Measurements from ENCODE around the gene EXOC6B.

The EXOC6B gene

DNA sequence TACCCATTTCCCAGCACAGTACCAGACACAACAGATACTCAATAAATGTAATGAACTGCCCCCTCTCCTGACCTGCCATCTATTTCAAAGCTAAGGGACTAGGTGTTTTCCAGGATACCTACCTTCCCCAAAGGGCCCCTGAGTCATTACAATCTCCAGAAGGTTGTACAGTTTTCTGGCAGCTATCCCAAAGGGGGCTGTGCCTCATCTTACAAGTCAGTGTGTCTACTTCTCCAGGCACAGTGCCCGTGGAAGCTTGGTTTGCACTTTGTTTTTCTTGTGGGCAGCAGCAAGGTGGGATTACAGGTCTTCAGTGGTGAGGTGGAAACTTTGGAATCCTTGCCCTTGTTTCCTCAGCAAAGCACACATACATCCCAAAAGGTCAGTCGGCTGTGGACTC is 615.4 kb downstream of the EXOC6B start:
- Histone ChIP-seq H3K36me3 (ENCODE audit: control insufficient read depth, insufficient read depth, low read length) (no peaks in the 10 kb centered on the region), H2AFZ (no peak overlapping the region), H3K9ac (no peak overlapping the region), H3K4me1 (no peaks in the 10 kb centered on the region), H3K9me3 (ENCODE audit: control insufficient read depth, low read length) (no peaks in the 10 kb centered on the region), H3K4me2 (ENCODE audit: low read length) (no peak overlapping the region), H3K27me3 (ENCODE audit: control insufficient read depth, insufficient read depth, low read length) (no peaks in the 10 kb centered on the region), H3K4me3 (ENCODE audit: low read depth, low read length) (no peak overlapping the region), H3K27ac (no peak overlapping the region), H3K79me2 (no peaks in the 10 kb centered on the region)
- TF ChIP-seq, protein P1, sequence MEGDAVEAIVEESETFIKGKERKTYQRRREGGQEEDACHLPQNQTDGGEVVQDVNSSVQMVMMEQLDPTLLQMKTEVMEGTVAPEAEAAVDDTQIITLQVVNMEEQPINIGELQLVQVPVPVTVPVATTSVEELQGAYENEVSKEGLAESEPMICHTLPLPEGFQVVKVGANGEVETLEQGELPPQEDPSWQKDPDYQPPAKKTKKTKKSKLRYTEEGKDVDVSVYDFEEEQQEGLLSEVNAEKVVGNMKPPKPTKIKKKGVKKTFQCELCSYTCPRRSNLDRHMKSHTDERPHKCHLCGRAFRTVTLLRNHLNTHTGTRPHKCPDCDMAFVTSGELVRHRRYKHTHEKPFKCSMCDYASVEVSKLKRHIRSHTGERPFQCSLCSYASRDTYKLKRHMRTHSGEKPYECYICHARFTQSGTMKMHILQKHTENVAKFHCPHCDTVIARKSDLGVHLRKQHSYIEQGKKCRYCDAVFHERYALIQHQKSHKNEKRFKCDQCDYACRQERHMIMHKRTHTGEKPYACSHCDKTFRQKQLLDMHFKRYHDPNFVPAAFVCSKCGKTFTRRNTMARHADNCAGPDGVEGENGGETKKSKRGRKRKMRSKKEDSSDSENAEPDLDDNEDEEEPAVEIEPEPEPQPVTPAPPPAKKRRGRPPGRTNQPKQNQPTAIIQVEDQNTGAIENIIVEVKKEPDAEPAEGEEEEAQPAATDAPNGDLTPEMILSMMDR (IDR thresholded peaks at IDR 0.05): no peak

DNA sequence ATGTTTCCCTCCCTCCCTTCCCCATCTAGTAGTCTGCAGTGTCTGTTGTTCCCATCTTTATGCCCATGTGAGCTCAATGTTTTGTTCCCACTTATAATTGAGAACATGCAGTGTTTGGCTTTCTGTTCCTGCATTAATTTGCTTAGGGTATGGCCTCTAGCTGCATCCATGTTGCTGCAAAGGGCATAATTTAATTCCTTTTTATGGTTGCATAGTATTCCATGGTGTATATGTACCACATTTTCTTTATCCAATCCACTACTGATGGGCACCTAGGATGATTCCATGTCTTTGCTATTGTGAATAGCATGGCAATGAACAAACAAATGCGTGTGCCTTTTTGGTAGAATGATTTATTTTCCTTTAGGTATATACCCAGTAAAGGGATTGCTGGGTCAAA is 617.6 kb downstream of the EXOC6B start:
- TF ChIP-seq, protein P1 (IDR thresholded peaks at IDR 0.05): no peak
- H3K36me3 ChIP-seq (ENCODE audit: control insufficient read depth, insufficient read depth, low read length): no peaks in the 10 kb centered on the region
- no peaks in the 10 kb centered on the region for H3K79me2 ChIP-seq
- H2AFZ ChIP-seq: no peak overlapping the region
- H3K9ac ChIP-seq: no peak overlapping the region
- peaks cover 7% of the 10 kb centered on the region for H3K4me1 ChIP-seq
- no peak overlapping the region for H3K27ac ChIP-seq
- no peaks in the 10 kb centered on the region for H3K27me3 ChIP-seq (ENCODE audit: control insufficient read depth, insufficient read depth, low read length)
- no peak overlapping the region for H3K4me2 ChIP-seq (ENCODE audit: low read length)
- H3K9me3 ChIP-seq (ENCODE audit: control insufficient read depth, low read length): no peaks in the 10 kb centered on the region
- H3K4me3 ChIP-seq (ENCODE audit: low read depth, low read length): no peak overlapping the region

DNA sequence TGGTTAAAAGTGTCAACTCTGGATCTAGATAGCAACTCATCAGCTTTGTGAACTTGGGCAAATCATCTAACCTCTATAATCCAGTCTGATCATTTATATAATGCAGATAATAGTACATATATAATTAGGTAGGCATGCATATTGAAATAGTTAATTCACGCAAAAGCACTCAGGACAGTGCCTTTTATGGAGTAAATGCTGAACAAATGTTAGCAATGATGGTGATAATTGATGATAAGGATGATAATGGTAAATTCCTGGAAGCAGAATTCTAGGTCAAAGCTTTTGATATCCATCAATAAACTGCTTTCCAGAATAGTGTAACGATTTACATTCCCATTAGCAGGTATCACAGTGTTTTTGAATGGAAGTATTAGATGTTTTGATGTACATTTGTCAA is 618.5 kb downstream of the EXOC6B start:
- Histone ChIP-seq H3K9me3 (ENCODE audit: control insufficient read depth, low read length) (no peaks in the 10 kb centered on the region), H3K9ac (no peak overlapping the region), H2AFZ (no peak overlapping the region), H3K4me1 (peaks cover 7% of the 10 kb centered on the region), H3K4me2 (ENCODE audit: low read length) (no peak overlapping the region), H3K27me3 (ENCODE audit: control insufficient read depth, insufficient read depth, low read length) (no peaks in the 10 kb centered on the region), H3K36me3 (ENCODE audit: control insufficient read depth, insufficient read depth, low read length) (no peaks in the 10 kb centered on the region), H3K27ac (no peak overlapping the region), H3K79me2 (no peaks in the 10 kb centered on the region), H3K4me3 (ENCODE audit: low read depth, low read length) (no peak overlapping the region)
- TF ChIP-seq, protein P1 (IDR thresholded peaks at IDR 0.05): no peak

DNA sequence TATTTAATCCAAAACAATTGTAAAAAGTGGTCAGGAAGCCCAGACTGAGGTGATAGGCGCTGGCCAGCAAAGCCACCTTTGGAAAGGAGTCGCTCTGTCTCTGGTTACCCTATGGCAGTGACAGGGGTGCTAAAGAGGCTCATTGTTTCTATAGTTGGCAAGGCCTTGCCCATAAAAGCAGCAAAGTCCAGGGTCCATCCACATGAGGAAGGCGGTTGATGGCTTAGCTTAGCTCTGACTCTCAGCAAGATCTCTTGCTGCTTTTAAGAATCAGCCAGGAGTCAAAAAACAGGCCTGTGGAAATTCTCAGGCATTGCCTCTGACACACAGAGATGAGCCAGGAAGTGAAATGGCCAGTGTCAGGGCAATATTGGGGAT is 620.3 kb downstream of the EXOC6B start:
- H3K9ac ChIP-seq: no peak overlapping the region
- peaks cover 7% of the 10 kb centered on the region for H3K4me1 ChIP-seq
- H3K36me3 ChIP-seq (ENCODE audit: control insufficient read depth, insufficient read depth, low read length): no peaks in the 10 kb centered on the region
- TF ChIP-seq, protein P1 (IDR thresholded peaks at IDR 0.05): no peak
- no peak overlapping the region for H3K4me2 ChIP-seq (ENCODE audit: low read length)
- no peak overlapping the region for H3K27ac ChIP-seq
- no peaks in the 10 kb centered on the region for H3K27me3 ChIP-seq (ENCODE audit: control insufficient read depth, insufficient read depth, low read length)
- no peaks in the 10 kb centered on the region for H3K79me2 ChIP-seq
- no peak overlapping the region for H2AFZ ChIP-seq
- no peaks in the 10 kb centered on the region for H3K9me3 ChIP-seq (ENCODE audit: control insufficient read depth, low read length)
- H3K4me3 ChIP-seq (ENCODE audit: low read depth, low read length): no peak overlapping the region

DNA sequence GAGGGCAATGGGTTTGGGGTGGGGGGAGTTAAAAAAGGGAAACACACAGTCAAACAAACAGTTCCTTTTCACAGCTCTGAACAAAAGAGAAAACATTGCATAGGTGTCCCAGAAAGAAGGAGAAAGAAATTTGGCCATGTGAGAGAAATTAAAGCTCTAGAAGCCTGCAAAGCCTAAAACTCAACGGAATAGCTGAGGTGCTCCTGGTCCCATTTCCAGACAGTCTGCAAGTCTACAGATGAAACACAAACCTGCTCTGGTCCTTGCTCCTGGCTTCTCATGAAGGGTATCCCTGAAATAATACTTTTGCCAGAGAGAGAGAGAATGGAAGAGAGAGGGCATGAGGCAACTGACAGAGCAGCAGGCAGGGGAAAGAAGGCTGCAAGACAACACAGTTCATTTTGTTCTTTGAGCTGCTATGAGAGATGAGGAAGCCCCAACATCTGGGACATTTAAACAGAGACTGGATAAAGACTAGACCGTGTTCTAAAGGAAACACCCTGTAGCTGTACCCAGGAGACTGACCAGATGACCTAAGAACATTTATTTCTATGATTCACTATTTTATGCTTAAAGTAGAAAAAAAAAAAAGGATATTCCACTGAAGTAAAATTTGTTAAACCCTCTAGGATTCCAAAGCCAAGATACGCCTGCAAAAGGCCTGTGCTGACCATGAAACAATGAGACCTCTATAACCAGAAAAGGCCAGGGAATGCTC is 620.9 kb downstream of the EXOC6B start:
- Histone ChIP-seq H3K4me2 (ENCODE audit: low read length) (no peak overlapping the region), H2AFZ (peak overlapping the region; percentile 17), H3K4me1 (peaks cover 7% of the 10 kb centered on the region), H3K9ac (no peak overlapping the region), H3K4me3 (ENCODE audit: low read depth, low read length) (no peak overlapping the region), H3K27ac (no peak overlapping the region), H3K79me2 (no peaks in the 10 kb centered on the region), H3K9me3 (ENCODE audit: control insufficient read depth, low read length) (no peaks in the 10 kb centered on the region), H3K36me3 (ENCODE audit: control insufficient read depth, insufficient read depth, low read length) (no peaks in the 10 kb centered on the region), H3K27me3 (ENCODE audit: control insufficient read depth, insufficient read depth, low read length) (no peaks in the 10 kb centered on the region)
- TF ChIP-seq, protein P1 (IDR thresholded peaks at IDR 0.05): no peak

All from parathyroid adenoma (tissue), 2 donors.